HL-60 (cell line): ENCODE measurements around the gene MDH1.
"Not testable (repeated sequence)": the region's sequence is repeated elsewhere in the genome, so short reads cannot be mapped to it uniquely, and the experiment has no call there.

ENCODE experiments used
- DNase-seq, 2 experiments: peaks; one replicate each; pipeline ENCODE4 v3.0.0-alpha.2; 2010 to 2020; ENCODE audit warnings: low read depth in 1 of 2, low spot score in 1 of 2
- H3K27ac ChIP-seq: fragments of 250-450 bp; sonication (Bioruptor Pico); replicated peaks from 2 replicates; pipeline ENCODE4 v1.5.1; 2020; ENCODE audit warnings: mild to moderate bottlenecking, moderate library complexity
- H3K27me3 ChIP-seq: fragments of 250-450 bp; sonication (Bioruptor Pico); 2 replicates; pipeline ENCODE4 v1.5.1; 2021; ENCODE audit warnings: mild to moderate bottlenecking, moderate library complexity; ENCODE audit not compliant: insufficient read depth, poor library complexity, severe bottlenecking
- H3K4me3 ChIP-seq: replicated peaks from 2 replicates; pipeline ENCODE4 v1.5.1; 2011; ENCODE audit warnings: mild to moderate bottlenecking, control low read depth, low read length; ENCODE audit not compliant: insufficient read depth
- CTCF ChIP-seq: IDR thresholded peaks from one replicate; pipeline ENCODE4 v1.5.1; 2011; ENCODE audit warnings: low read length, control low read depth, inconsistent platforms; ENCODE audit not compliant: insufficient read depth
- GABPA ChIP-seq: IDR thresholded peaks from 2 replicates; pipeline ENCODE4 v1.6.1; 2012; ENCODE audit warnings: low read depth
- POLR2AphosphoS5 ChIP-seq: IDR thresholded peaks from 2 replicates; pipeline ENCODE4 v1.6.1; 2012; ENCODE audit warnings: low read depth
- SPI1 ChIP-seq: IDR thresholded peaks from 2 replicates; pipeline ENCODE4 v1.6.1; 2012; ENCODE audit warnings: low read depth, mild to moderate bottlenecking, borderline replicate concordance
- TF ChIP-seq, protein P1 (sequence below): IDR thresholded peaks from 2 replicates; pipeline ENCODE4 v1.6.1; 2012; ENCODE audit warnings: low read depth; ENCODE audit not compliant: insufficient replicate concordance

MDH1 gene

GRCh38 chr2:63614983-63615945 lies 26.5 kb downstream of the MDH1 start:
- DNase-seq: no peak
- Histone ChIP-seq H3K4me3 (no peak overlapping the region), H3K27ac (no peak overlapping the region), H3K27me3 (no peaks in the 10 kb centered on the region)
- TF ChIP-seq POLR2AphosphoS5: no peak
- TF ChIP-seq, protein P1, sequence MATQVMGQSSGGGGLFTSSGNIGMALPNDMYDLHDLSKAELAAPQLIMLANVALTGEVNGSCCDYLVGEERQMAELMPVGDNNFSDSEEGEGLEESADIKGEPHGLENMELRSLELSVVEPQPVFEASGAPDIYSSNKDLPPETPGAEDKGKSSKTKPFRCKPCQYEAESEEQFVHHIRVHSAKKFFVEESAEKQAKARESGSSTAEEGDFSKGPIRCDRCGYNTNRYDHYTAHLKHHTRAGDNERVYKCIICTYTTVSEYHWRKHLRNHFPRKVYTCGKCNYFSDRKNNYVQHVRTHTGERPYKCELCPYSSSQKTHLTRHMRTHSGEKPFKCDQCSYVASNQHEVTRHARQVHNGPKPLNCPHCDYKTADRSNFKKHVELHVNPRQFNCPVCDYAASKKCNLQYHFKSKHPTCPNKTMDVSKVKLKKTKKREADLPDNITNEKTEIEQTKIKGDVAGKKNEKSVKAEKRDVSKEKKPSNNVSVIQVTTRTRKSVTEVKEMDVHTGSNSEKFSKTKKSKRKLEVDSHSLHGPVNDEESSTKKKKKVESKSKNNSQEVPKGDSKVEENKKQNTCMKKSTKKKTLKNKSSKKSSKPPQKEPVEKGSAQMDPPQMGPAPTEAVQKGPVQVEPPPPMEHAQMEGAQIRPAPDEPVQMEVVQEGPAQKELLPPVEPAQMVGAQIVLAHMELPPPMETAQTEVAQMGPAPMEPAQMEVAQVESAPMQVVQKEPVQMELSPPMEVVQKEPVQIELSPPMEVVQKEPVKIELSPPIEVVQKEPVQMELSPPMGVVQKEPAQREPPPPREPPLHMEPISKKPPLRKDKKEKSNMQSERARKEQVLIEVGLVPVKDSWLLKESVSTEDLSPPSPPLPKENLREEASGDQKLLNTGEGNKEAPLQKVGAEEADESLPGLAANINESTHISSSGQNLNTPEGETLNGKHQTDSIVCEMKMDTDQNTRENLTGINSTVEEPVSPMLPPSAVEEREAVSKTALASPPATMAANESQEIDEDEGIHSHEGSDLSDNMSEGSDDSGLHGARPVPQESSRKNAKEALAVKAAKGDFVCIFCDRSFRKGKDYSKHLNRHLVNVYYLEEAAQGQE: no peak
- TF ChIP-seq CTCF: no peak
- no peak for TF ChIP-seq GABPA
- no peak for TF ChIP-seq SPI1

- H3K27me3 ChIP-seq: no peaks in the 10 kb centered on the region
- TF ChIP-seq SPI1 (no peak), CTCF (no peak), GABPA (no peak), POLR2AphosphoS5 (no peak)
- TF ChIP-seq, protein P1: no peak
- DNase-seq: no peak
- no peak overlapping the region for H3K27ac ChIP-seq
- H3K4me3 ChIP-seq: no peak overlapping the region
These were observed 28.6 kb downstream of the MDH1 start for GRCh38 chr2:63617366-63617765.

DNA sequence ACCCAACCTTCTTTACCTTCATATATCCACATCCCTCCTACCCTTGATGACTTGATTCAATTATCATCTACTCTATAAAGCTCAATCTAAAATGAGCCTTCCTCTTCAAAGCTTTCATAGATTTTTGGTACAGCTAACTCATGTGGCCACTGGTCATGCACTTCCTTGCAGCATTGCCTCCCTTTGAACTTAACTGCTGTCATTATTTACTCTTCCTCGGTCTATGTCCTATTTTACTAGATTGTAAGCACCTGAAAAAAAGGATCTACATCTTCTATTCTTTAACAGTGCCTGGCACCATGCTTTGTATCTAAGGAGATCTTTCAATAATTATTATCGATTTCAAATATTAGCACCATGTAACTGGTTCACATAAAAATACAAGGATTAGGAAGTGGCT lies 30.6 kb downstream of the MDH1 start:
- Histone ChIP-seq H3K27me3 (no peaks in the 10 kb centered on the region), H3K4me3 (no peak overlapping the region), H3K27ac (no peak overlapping the region)
- TF ChIP-seq SPI1: no peak
- DNase-seq: no peak

- H3K27ac ChIP-seq: no peak overlapping the region
- DNase-seq: no peak
- H3K4me3 ChIP-seq: no peak overlapping the region
- TF ChIP-seq SPI1: no peak
- H3K27me3 ChIP-seq: no peaks in the 10 kb centered on the region
These were observed 34.0 kb downstream of the MDH1 start for GRCh38 chr2:63622751-63623150.

GRCh38 chr2:63623763-63624162 lies 35.0 kb downstream of the MDH1 start:
- H3K27me3 ChIP-seq, H3K4me3 ChIP-seq, H3K27ac ChIP-seq, DNase-seq: not testable (repeated sequence)
